KMS-11 (cell line): ENCODE data around the gene PKIG.

Experiments
- H2AFZ ChIP-seq: fragments of 200-600 bp; sonication (generic); 2 replicates; pipeline ENCODE4 v1.6.1; 2016; ENCODE audit warnings: antibody characterized with exemption, mixed run types, low read depth
- H3K27ac ChIP-seq: fragments of 200-600 bp; sonication (generic); 2 replicates; pipeline ENCODE4 v1.6.1; 2016; ENCODE audit warnings: mild to moderate bottlenecking, mixed run types
- H3K27me3 ChIP-seq: fragments of 200-600 bp; sonication (generic); 2 replicates; pipeline ENCODE4 v1.6.1; 2017; ENCODE audit warnings: mild to moderate bottlenecking, low read depth, mixed run types, moderate library complexity; ENCODE audit not compliant: insufficient read depth
- H3K36me3 ChIP-seq: fragments of 200-600 bp; sonication (generic); 2 replicates; pipeline ENCODE4 v1.6.1; 2017; ENCODE audit warnings: mild to moderate bottlenecking, mixed run types; ENCODE audit not compliant: insufficient read depth
- H3K4me1 ChIP-seq: fragments of 200-600 bp; sonication (generic); 2 replicates; pipeline ENCODE4 v1.6.1; 2016; ENCODE audit warnings: mild to moderate bottlenecking, low read depth, mixed run types; ENCODE audit not compliant: poor library complexity, severe bottlenecking
- H3K4me2 ChIP-seq: fragments of 200-600 bp; sonication (generic); 2 replicates; pipeline ENCODE4 v1.7.0; 2016; ENCODE audit warnings: mild to moderate bottlenecking, mixed run types
- H3K4me3 ChIP-seq: fragments of 200-600 bp; sonication (generic); IDR thresholded peaks from 2 replicates; pipeline ENCODE4 v1.6.1; 2017; ENCODE audit warnings: low read depth, low read length, mixed read lengths; ENCODE audit not compliant: insufficient read depth
- H3K79me2 ChIP-seq: fragments of 200-600 bp; sonication (generic); 2 replicates; pipeline ENCODE4 v1.6.1; 2016; ENCODE audit warnings: low read depth, mixed run types; ENCODE audit not compliant: insufficient read depth
- H3K9ac ChIP-seq: fragments of 200-600 bp; sonication (generic); 2 replicates; pipeline ENCODE4 v1.6.1; 2016; ENCODE audit warnings: mild to moderate bottlenecking, mixed run types
- H4K20me1 ChIP-seq: fragments of 200-600 bp; sonication (generic); 2 replicates; pipeline ENCODE4 v1.6.1; 2016; ENCODE audit warnings: mild to moderate bottlenecking, mixed run types; ENCODE audit not compliant: insufficient read depth
- TF ChIP-seq, protein P1 (sequence below): fragments of 200-600 bp; sonication (generic); conservative IDR thresholded peaks from 2 replicates; pipeline ENCODE4 v1.6.1; 2017; ENCODE audit warnings: low read depth, mild to moderate bottlenecking, antibody characterized with exemption, low read length, moderate library complexity, mixed read lengths

The PKIG gene

DNA sequence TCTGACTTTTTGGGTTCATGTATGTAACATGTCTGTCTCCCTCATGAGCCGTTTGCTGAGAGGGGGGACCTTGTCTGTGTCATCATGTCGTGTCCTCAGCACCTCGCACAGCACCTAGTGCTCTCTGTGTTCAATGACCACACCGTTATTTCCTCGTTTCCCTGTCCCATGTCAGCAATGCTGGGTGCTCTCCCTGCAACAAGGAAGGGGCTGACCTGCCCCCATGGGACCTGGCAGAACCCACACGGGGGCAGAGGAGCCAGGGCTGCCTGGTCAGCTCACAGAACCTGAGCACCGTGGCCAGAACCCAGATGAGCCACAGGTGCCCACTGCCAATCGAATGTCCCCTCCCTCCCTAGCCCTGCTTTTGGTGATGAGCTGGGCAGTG, 61.8 kb downstream of the PKIG start:
- H3K79me2 ChIP-seq = peaks cover 69% of the 10 kb centered on the region

DNA sequence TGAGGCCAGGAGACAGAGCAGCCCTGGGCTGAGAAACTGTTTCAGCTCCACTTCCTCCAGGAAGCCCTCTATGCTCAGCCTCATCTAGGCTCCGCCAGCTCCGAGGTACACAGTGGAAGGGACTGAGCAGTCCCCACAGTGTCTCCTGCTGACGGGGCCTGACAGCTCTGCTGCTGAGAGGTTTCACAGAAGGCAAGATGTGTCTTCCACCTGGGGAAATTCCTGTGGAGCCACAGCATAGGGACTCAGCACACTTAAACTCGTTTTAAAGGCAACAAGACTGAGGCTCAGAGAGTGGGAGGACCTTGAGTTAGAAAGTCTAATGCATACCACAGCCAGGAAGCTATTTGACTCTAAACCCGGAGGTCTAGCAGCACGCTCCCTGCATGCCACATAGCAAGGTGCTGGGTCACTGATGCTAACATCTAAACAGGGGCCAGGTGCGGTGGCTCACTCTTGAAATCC, 62.3 kb downstream of the PKIG start:
- H3K4me3 ChIP-seq = no peak overlapping the region
- peak overlapping the region; percentile 65 for H3K4me2 ChIP-seq
- H3K4me1 ChIP-seq = peaks cover 94% of the 10 kb centered on the region
- peaks cover 71% of the 10 kb centered on the region for H3K79me2 ChIP-seq
- no peaks in the 10 kb centered on the region for H3K36me3 ChIP-seq
- no peaks in the 10 kb centered on the region for H3K27me3 ChIP-seq
- peak overlapping the region; percentile 91 for H3K27ac ChIP-seq
- peak overlapping the region; percentile 55; the same call in 1 of the 2 replicates for H3K9ac ChIP-seq
- no peak overlapping the region for H2AFZ ChIP-seq
- no peaks in the 10 kb centered on the region for H4K20me1 ChIP-seq
- TF ChIP-seq, protein P1, sequence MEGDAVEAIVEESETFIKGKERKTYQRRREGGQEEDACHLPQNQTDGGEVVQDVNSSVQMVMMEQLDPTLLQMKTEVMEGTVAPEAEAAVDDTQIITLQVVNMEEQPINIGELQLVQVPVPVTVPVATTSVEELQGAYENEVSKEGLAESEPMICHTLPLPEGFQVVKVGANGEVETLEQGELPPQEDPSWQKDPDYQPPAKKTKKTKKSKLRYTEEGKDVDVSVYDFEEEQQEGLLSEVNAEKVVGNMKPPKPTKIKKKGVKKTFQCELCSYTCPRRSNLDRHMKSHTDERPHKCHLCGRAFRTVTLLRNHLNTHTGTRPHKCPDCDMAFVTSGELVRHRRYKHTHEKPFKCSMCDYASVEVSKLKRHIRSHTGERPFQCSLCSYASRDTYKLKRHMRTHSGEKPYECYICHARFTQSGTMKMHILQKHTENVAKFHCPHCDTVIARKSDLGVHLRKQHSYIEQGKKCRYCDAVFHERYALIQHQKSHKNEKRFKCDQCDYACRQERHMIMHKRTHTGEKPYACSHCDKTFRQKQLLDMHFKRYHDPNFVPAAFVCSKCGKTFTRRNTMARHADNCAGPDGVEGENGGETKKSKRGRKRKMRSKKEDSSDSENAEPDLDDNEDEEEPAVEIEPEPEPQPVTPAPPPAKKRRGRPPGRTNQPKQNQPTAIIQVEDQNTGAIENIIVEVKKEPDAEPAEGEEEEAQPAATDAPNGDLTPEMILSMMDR = no peak

More for the DNA sequence above, 61.8 kb downstream of the PKIG start:
- Histone ChIP-seq H3K9ac (peak overlapping the region; percentile 55; the same call in 1 of the 2 replicates), H3K27ac (peak overlapping the region; percentile 91), H2AFZ (no peak overlapping the region), H3K4me2 (peak overlapping the region; percentile 65), H4K20me1 (no peaks in the 10 kb centered on the region), H3K27me3 (no peaks in the 10 kb centered on the region), H3K4me1 (peaks cover 89% of the 10 kb centered on the region), H3K36me3 (no peaks in the 10 kb centered on the region), H3K4me3 (no peak overlapping the region)
- TF ChIP-seq, protein P1 = no peak

DNA sequence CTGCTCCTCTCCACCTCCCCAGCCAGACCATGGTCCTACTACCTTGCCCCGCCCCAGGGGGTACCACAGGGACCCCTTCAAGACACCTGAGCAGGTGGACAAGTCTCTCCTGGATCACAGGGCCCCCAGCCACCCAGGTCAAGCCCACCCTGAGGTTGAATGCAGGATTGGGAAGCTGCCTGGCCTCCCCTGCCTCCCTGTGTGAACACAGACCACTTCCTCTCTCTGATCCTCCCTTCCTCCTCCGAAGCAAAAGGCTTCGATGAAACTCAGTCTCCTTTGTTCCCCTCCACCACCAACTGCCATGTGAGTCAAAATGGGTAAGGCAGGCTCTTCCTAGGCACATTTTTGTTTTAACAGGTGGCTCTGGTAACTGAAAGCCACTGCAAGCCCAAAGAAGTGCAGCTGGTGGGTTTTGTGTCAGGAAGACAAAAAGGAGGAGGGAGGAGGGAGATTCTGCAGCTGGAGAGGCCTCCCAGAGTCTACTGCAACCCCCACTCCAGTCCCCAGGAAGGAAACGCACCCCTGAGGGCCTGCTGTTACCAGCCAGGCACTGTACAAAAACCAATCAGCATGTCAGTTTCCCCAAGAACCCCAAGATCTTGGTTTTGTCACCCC, 63.8 kb downstream of the PKIG start:
- Histone ChIP-seq H3K9ac (peak overlapping the region; percentile 73), H3K36me3 (no peaks in the 10 kb centered on the region), H3K4me2 (peak overlapping the region; percentile 78), H3K4me1 (peaks cover 96% of the 10 kb centered on the region), H2AFZ (no peak overlapping the region), H3K27ac (peak overlapping the region; percentile 91), H4K20me1 (no peaks in the 10 kb centered on the region), H3K79me2 (peaks cover 72% of the 10 kb centered on the region), H3K27me3 (no peaks in the 10 kb centered on the region), H3K4me3 (no peak overlapping the region)
- TF ChIP-seq, protein P1 = no peak

DNA sequence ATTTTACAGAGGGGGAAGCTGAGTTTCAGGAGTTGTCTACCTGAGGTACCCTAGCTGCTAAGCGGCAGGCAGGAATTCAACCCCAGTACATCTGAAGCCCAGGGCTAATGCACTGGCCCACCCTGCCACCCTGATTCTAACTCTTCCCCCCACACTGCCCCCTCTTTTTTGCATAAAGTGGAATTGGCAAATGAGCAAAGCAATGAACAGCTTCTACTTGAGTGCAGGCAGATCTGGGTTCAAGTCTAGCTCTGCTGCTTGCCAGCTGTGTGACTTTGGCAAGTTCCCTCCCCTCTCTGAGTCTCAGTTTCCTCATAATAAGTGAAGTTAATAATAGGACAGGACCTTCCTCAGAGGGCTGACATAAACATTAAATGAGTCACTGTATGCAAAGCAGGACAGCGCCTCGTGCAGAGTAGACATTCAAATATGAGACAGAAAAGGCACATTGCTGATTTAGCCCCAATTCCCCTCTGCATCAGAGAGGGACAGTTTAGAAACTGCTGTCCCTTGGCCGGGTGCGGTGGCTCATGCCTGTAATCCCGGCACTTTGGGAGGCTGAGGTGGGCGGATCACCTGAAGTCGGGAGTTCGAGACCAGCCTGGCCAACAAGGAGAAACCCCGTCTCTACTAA, 64.4 kb downstream of the PKIG start:
- peaks cover 69% of the 10 kb centered on the region for H3K79me2 ChIP-seq
- peak overlapping the region; percentile 91 for H3K27ac ChIP-seq
- H4K20me1 ChIP-seq = no peaks in the 10 kb centered on the region
- H3K4me1 ChIP-seq = peaks cover 89% of the 10 kb centered on the region
- H3K27me3 ChIP-seq = no peaks in the 10 kb centered on the region
- peak overlapping the region; percentile 7; the same call in 1 of the 2 replicates for H2AFZ ChIP-seq
- peak overlapping the region; percentile 73 for H3K9ac ChIP-seq
- H3K36me3 ChIP-seq = no peaks in the 10 kb centered on the region
- H3K4me3 ChIP-seq = no peak overlapping the region
- TF ChIP-seq, protein P1 = no peak; the same call in 1 of the 2 replicates
- H3K4me2 ChIP-seq = peak overlapping the region; percentile 78
